NOMO-1 treated with DMSO at 0.1 percent for 48 hours (cell line): Measurements from ENCODE around the gene ZNF891.

Experiments used
- DNase-seq: peaks from one replicate; lab custom pipeline; 2025; ENCODE audit not compliant: unreplicated experiment; lab: John Stamatoyannopoulos, UW

Gene ZNF891

DNA sequence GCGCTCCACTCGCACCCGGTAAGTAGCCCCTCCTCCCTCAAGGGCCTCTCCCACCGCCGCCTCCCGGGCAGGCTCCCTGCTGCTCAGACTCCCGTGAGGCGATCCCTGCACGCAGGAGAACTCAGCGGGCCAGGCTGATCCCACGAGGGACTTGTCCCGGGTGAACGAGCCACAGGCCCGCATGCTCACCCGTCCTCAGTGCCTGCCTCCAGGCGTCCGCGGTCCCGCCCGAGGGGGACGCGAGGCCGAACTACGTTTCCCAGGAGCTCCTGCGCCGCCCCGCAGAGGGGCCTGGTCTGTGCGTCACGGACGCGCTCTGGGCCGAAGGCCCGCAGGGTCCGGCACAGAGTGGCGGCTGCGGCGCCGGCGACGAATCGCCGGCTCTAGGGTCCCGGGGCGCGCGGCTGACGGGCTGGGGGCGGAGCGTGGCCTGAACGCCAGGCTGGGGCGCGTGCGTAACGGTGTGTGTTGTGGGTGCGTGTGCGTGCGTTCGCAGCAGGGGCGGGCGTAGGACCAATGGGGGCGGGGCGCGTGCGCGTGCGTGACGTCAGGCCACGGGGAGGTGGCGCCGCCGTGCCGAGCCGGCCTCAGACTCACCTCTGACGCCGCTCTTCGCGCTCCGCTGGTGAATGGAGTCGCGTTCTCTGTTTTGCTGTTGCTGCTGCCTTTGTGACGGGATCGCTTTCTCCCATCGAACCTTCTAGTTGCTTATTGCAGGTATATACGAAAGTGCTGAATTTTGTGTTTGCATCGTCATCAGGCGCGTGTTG, at the start of gene ZNF891, which contains the start of gene ZNF10:
Gene ZNF891, minus strand, starts transcription at position 237 of the 770 bp plus-strand sequence. CDS start 8,356 bp downstream, outside the sequence.
Gene ZNF10, plus strand, starts transcription at position 590 of the 770 bp plus-strand sequence. CDS start 13,866 bp downstream, outside the sequence.
- peak; percentile 92 for DNase-seq

DNA sequence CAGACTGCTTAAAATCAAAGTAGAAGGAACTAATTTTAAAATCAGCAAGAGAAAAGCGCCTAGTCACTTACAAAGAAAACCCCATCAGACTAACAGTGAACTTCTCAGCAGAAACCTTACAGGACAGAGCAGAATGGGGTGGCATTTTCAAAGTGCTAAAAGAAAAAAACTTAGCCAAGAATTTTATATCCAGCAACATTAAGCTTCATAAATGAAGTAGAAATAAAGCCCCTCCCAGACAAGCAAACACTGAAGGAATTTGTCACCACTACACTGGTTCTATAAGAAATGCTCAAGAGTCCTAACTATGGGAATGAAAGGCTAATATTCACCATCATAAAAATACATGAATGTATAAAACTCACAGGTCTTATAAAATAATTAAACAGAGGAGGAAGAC, 44.8 kb upstream of the ZNF891 start:
- no peak for DNase-seq

DNA sequence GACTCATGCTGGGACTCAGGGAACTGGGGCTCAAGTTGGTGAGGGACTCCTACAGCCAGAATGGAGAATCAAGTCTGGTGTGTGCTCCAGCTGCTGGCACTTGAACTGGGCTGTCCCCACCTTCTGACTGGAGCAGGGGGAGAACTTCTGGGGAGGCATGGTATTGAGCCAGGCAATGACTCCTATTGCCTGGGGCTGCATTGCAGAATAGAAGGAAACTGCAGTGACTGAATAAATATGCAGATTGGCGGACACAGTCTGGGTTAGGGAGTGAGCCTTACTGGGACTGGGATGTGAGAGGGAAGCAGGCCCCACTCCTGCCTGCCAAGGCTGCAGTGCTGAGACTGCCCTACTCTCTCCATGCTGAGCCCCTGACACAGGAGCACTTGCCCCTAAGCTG, 42.4 kb upstream of the ZNF891 start:
- DNase-seq: no peak

DNA sequence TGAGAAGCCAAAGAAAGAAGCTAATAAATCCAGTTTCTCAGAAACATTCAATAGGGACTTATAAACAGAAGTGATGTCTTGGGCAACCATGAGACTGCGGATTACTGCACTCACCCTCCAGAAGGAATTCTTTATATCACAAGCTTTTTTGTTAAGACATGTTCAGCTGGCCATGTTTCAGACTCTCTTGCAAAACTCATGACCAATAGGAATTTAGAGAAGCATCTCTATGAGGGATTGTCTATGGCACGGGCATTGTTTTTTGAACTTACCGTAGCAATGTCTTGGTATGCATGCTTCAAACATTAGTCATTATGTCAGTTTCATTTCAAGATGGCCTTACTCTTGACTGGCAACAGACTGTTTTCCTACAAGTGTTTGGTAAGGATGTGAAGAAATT, 35.7 kb upstream of the ZNF891 start:
- DNase-seq: no peak

- DNase-seq: no peak
Observed at GRCh38 chr12:133156125-133156690, 26.1 kb upstream of the ZNF891 start.

DNA sequence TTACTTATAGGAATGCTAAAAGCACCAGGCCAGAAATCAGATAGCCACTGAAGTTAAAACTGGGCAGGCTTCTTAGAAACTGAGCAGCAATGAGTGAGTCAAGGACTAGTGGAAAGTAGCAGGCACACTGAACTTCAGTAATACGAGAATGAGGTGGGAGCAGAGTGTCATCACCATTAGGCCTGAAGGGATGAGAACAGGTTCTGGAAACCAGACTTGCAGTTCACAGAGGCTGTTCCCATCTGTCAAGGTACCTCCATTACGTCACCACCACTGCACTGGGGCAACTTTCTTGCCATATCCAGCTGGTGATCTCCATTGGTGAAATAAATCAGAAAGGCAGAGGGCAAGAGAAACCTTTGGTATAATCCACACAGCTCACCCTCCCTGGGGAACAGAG, 15.9 kb upstream of the ZNF891 start:
- DNase-seq: no peak

GRCh38 chr12:133135747-133136146, 5.7 kb upstream of the ZNF891 start:
- no peak for DNase-seq

DNA sequence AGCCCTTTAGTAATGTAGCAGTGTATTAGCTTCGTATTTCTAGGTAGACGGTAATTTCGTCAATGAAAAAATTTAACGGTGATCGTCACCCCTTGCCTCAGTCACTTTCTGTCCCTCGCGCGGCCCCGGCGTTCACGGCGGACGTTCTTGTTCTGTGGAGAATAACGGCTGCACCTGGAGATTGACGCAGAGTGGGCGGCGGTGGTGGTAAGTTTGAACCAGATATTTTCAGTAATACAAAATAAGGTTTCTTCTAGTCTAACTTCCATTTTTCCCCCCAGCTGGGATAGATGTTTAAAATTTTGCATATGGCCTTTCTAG, 694 bp upstream of the ZNF891 start:
- no peak for DNase-seq

DNA sequence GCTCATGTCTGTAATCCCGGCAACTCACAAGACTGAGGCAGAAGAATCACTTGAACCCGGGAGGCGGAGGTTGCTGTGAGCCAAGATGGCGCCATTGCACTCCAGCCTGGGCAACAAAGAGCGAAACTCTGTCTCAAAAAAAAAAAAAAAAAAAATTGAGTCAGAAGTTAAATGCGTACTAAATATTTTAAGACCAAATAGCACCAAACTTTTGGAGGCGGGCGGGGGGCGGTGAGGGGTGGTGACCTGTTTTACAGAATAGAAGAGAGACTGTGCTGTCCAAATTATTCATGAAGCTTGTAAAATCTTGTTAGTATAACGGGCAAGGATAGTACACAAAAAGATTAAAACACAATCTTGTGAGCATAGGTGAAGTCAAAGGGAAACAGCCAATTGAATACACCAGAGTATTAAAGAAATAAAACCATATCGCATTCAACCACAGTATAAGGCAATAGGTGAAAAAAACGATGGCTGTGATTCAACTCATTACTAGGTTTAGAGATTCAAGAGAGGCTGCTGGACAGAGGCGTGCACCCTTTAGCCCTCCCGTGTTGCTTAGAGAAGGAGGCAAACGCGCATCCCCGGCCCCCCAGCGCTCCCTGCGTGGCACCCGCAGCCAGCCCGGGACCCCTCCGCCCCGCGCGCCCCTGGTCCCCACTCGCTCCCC, 571 bp downstream of the ZNF891 start:
- peak; percentile 44 for DNase-seq

DNA sequence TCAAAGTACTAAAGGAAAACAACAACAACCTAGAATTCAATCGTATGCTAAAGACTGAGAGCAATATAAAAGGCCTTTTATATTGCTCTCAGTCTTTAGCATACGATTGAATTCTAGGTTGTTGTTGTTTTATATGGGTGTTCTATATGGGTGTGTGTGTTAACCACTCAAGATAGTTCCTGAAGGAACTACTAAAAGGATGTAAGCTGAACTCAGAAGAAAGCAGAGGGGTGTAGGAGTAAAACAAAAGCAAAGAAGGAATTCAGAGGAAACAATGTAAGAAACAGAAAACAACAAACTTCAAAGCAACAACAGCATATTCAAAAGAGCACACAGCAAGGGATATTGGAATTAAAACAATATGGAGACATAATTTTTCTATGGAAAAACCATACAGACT, 5.4 kb downstream of the ZNF891 start:
- DNase-seq: no peak

DNA sequence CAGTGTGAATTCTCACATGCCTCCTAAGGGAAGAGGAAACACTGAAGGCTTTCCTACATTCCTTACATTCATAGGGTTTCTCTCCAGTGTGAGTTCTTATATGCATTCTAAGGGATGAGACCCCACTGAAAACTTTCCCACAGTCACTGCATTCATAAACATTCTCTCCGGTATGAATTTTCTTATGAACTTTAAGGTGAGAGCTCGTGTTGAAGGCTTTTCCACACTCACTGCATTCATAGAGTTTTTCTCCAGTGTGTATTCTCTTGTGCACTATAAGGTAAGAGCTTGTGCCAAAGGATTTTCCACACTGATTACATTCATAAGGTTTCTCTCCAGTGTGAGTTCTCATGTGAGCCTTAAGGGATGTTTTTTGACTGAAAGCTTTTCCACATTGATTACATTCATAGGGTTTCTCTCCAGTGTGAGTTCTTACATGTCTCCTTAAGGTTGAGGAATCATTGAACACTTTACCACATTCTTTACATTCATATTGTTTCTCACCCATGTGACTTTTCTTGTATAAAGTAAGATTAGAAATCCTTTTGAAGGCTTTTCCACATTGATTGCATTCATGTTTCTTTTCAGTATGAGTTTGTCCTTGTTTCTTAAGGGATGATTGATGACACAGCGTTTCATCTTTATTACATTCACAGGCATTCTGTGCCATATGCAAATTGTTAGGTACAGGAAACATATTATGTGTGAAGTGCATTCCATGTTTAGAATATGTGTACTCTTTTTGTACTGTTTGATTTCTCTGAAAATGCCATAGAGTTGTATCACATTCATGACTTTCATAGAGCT, 9.5 kb downstream of the ZNF891 start:
- no peak for DNase-seq

DNA sequence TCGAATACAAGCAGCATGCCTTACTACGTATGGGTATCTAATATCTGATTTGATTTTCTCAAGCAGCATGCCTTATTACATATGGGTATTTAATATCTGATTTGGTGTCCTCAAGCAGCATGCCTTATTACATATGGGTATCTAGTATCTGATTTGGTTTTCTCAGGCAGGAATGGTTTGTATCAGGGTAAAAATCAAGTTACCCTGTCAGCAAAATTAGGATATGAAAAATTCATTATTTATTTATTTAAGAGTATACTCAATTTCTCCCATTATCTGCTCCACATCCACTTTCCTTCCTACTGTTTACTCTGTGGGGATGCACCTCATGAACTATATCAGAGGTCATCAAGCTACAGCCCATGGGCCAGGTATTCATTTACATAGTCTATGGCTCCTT, 21.9 kb downstream of the ZNF891 start:
- no peak for DNase-seq

GRCh38 chr12:133107121-133107520, 23.0 kb downstream of the ZNF891 start:
- no peak for DNase-seq

GRCh38 chr12:133106253-133106652, 23.8 kb downstream of the ZNF891 start:
- no peak for DNase-seq

- no peak for DNase-seq
Observed at GRCh38 chr12:133105620-133106019, 24.5 kb downstream of the ZNF891 start.

DNA sequence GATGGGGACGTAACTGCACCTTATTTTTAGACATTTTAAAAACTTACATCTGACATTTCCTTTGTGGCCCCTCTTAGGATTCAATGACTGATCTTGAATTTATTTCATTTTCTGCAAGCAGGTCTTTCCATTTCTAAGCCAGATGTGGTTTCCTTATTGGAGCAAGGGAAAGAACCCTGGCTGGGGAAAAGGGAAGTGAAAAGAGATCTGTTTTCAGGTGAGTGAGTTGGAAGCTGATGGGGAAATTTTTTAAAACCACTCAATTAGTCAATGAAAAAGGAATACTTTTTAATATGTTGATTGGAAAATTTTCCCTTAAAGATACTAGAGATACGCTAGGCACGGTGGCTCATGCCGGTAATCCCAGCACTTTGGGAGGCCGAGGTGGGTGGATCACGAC, 46.7 kb downstream of the ZNF891 start:
- DNase-seq: no peak

- DNase-seq: peak; percentile 45
Observed at GRCh38 chr12:133081159-133081780, 48.8 kb downstream of the ZNF891 start.

GRCh38 chr12:133080368-133081158, 49.5 kb downstream of the ZNF891 start, which contains the start of gene ZNF140:
TSS of gene ZNF140 (plus strand) at chr12:133080923. CDS start at chr12:133081321, 398 bp downstream.
- peak; percentile 94 for DNase-seq

GRCh38 chr12:133080026-133080367, 50.1 kb downstream of the ZNF891 start:
- peak; percentile 99 for DNase-seq

DNA sequence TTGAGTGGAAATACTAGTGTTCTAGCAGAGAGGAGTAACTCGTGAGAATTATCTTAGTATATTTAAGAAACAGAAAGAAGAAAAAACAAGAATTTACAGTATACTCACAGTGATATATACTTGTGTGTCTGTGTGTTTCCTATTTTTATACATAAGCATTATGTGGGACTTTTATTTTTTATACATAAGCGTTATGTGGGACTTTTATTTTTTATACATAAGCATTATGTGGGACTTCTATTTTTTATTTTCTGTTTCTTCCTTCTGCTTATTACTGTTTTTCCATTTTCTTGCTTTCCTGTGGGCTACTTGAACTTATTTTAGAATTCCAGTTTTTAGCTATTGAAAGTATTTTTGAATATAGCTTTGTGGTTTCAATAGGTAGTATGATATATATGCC, 56.2 kb downstream of the ZNF891 start:
- no peak for DNase-seq
